ENCODE measurements around the gene SMYD3.

Gene SMYD3

DNA sequence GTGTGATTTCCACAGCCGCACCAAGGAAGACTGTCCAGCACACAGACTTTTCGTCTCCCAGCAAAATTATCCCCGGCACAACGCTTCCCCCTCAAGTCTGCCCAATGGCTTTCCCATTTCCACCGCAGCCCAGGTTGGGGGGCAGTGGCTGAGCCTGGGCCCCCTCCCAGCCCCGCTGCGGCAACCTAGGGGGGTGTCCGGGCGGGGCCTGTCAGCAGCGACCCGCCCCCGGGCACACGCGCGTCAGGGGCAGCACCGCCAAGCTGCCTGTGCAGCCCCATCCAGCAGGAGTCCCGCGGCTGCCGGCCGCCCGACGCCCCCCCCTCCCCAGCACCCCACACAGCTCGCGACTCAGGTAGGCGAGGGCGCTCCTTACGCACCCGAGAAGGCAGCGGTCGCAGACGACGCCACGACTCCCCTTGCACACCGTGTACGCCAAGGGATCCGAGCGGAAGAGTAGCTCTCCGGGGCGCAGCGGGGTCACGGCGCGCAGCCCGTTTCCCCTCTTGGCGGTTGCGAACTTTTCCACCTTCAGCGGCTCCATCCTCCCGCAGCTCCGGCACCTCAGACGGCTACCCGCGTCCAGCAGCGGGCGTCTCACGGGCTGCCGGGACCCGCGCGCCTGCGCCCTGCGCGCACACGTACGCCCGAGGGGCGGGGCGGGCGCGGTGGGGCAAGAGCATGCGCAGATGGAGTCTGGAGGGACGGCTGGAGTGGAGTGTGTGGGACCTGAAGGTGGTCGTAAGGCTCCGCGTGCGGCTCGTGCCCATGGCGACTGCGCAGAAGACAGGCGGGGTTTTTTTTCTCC, at the start of gene SMYD3:
Gene SMYD3 (minus strand): TSS at position 606 of the 808 bp plus-strand sequence.
- peak; percentile 66 to 71 for DNase-seq

DNA sequence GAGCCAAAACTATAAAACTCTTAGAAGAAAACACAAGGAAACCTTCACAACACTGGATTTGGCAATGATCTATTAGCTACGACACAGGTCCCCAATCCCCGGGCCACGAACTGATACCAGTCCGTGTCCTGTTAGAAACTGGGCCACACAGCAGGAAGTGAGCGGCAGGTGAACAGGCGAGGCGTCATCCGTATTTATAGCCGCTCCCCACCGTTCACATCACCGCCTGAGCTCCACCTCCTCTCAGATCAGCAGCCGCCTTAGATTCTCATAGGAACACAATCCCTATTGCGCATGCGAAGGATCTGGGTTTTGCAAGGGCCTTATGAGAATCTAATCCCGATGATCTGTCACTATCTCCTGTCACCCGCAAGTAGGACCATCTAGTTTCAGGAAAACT, 47.1 kb upstream of the SMYD3 start:
- DNase-seq = no peak

DNA sequence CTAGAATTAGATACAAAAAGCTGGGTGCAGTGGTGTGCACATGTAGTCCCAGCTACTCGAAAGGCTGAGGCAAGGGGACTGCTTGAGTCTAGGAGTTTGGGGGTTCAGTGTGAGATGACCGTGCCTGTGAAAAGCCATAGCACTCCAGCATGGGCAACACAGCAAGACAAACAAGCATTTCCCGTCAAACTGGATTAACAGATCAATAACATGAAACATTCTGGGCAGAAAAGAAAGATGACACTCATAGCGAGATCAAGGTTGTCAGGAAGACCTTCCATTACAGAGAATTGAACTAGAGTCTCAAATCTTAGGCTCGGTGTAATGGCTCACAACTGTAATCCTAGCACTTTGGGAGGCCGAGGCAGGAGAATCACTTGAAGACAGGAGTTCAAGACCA, 45.0 kb upstream of the SMYD3 start:
- no peak for DNase-seq

DNA sequence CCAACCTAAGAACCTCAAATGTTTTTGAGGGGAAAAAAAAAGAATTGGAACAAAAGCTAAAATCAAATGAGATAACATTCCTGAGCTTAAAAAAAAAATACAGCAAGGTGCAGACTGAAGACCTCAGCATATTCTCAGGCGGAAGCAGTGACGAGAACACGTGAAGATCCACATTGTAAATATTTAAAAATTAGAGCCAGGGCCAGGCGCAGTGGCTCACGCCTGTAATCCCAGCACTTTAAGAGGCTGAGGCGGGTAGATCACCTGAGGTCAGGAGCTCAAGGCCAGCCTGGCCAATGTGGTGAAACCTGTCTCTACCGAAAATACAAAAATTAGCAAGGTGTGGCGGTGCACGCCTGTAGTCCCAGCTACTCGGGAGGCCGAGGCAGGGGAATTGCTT, 43.3 kb upstream of the SMYD3 start:
- DNase-seq = no peak

DNA sequence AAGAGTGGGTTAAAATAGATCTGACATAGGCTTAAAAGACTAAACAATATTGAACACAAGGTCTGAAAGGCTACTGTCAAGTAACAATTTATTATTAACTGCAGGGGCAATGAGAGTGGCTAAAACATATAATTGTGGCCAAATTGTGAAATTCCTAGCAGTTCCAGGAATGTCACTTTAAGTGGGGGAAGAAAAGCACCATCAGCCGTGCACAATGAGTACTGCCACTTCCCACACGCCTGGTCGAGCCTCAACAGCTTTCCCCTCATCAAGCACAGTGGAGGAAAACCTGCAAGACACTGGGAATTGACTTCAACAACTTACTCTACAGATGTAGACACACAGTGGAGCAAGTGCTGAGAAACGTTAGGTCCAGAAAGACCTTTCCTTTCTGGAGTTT, 42.6 kb upstream of the SMYD3 start:
- DNase-seq = no peak

DNA sequence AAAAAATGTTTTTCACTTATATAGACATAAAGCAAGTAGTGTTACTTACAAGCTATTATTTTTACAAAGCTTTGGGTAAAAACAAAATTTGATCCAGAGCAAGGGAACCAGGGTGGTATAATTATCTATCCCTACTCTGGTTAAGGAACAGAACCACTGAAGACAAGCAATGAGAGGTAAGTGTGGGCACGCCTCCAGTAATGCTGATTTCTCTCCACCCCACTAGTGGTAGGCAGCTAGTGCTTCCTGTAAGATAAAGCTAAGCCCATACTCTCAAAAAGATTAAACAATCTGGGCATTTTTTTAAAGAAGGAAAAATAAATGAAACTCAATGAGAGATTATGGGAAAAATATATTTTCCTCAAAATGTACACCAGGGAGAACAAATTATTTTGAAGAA, 36.9 kb upstream of the SMYD3 start:
- no peak for DNase-seq

DNA sequence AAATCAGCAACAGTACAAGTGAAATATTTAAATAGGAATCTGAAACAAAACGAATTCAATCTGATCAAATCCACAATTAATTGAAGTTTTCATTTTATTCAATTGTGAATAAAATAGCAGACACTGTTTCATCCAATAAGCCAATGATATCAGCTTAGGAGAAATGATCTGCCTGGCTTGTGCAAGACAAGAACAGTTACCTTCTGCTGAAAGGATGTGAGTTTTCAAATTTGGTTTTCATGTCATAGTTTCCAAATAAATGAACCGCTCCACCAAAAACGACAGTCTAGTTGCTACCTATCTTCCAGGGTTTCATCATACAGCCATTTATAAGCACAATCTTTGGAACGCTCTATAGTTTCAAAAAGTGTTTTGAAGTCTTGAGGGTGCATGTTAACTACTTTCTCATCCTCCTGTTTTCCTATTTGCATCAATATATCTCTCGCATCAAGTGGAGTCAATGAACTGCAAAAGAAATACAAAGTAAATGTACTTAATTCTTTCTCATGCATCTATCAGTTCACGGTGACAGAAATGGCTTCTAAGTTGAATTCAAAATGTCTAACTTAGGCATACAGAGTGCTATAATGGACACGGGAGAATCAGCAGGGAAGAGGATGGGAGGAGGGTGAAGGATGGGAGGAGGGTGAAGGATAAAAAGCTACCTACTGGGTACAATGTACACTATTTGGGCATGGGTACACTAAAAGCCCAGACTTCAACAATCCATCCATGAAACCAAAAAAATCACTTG, 33.8 kb upstream of the SMYD3 start:
- DNase-seq = no peak

DNA sequence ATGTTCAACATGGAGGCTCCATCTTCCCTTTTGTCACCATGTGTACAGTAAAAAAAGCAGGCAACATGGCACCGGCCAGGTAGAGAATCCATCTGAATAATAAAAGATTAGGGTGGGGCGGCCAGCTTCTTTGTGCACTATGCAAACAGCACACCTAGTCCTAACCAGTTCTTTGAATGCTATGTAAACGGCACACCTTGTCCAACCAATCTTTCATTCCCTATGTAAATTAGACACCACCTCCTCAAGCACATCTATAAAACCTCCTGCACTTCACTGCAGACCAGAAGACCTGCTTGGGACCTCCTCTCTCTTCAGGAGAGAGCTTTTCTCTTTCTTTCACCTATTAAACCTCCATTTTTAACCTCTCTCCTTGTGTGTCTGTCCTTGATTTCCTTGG, 30.8 kb upstream of the SMYD3 start:
- DNase-seq = no peak

DNA sequence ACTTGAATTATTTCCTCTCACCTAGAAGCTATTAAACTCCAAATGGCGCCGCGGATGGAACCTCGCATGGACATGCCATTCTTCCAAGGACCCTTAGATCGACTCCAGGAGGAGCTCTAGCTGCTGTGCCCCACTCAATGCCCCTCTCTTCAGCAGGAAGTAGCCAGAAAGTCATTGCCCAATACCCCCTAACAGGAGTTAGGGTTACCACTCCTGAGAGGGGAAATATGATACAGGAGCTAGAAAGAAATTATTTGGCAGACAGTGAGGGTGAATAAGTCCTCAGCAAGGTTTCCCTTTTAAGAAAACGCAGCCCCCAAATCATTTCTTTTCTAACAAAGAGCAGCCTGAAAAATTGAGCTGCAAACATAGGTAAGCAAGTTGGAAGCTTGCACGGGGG, 30.4 kb upstream of the SMYD3 start:
- DNase-seq = no peak

DNA sequence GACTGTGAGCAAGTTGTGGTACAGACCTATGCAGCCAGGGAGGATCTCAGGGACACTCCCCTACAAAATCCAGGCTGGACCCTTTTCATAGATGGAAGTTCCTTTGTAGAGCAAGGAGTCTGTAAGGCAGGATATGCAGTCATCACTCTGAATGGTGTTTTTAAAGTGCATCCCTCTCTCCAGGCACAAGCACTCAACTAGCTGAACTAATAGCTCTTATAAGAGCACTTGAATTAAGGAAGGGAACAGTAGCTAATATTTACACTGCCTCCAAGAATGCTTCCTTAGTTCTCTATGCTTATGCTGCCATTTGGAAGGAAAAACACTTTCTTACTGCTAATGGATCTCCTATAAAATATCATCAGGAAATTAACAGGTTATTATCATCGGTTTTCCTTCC, 27.0 kb upstream of the SMYD3 start:
- no peak for DNase-seq

DNA sequence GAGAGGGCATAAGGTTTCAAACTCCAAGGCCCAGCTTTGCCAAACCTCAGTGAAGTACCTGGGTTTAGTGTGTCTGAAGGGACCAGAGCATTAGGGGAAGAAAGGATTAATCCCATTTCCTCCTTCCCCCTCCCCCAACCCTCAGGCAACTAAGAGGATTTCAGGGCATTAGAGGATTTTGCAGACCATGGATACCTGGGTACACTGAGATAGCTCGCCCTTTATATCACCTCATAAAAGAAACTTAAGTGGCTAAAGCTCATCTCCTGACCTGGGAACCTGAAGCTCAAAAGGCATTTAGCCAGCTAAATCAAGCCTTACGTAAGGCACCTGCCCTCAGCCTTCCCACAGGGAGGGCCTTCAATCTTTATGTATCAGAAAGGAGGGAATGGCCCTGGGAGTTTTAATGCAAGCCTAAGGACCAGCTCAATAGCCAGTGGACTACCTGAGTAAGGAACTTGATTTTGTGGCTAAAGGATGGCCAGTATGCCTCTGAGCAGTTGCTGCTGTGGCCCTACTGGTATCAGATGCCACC, 26.4 kb upstream of the SMYD3 start:
- no peak for DNase-seq

DNA sequence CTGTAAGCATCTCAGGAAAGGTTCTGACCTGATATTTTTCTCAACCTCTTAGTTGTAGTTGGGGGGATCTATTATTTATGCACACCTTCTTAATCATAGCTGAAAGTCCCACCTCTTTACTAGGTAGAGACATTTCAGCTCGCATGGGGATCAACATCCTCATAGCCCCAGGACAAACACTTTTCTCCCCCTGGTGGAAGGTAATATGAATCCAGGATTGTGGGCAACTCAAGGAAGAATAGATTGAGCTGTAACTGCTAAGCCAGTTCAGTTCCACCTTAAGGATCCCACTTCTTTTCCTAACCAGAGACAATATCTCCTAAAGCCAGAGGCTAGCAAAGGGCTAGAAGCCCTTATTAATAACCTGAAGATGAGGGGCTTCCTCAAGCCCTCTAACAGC, 25.4 kb upstream of the SMYD3 start:
- no peak for DNase-seq

DNA sequence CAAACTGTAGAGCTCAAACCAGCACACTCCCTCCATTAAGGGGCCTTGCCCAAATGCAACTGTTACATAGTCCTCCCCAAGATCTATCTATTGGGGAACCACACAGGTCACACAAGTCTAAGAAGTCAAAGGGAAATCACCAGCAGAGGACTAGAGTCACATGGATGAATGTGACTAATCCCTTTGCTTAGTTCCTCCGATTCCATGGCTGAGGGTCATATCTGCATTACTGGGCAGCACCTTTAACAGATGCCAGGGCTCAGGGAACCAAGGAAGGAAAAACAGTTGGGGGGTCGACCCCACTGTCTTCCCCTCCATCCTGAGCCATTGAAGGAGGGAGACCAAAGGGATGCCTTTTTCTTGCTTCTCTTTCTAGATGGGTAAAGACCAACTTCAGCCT, 23.4 kb upstream of the SMYD3 start:
- no peak for DNase-seq

DNA sequence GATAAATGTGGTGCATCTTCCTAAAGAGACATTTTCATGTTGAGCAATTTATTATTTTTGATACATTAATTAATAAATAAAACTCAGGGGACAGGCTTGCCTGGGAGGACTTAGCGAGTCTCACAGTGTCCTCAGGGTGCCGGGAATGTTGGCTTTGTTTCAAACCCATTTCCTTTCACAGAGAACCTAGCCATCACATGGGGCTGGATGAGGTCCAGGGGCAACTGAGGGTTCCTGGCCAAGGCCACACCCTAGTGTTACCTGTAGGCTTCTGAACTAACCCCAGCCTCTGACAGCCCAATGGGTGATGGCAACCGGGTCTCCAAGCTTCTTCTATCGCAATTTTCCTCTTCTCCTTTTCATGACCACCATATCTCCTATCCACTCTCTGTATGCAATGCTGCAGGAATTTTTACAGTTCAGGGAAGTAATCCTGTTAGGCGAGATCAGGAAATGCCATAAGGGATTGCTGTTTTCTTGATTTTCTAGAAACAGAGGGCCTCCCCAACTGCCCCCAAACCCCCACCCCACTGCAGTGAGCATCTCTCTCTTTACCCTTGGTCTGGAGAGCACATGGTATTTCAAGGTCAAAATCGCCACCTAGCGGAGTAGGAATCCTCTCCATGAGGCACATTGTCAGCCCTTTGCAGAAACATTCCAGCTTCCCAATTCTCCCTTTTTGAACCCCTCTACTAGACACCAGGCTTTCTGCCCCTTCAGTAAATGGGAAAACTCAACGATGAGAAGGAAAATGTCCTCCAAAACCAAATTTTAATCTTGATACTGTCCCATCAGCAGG, 22.1 kb upstream of the SMYD3 start:
- DNase-seq = no peak

DNA sequence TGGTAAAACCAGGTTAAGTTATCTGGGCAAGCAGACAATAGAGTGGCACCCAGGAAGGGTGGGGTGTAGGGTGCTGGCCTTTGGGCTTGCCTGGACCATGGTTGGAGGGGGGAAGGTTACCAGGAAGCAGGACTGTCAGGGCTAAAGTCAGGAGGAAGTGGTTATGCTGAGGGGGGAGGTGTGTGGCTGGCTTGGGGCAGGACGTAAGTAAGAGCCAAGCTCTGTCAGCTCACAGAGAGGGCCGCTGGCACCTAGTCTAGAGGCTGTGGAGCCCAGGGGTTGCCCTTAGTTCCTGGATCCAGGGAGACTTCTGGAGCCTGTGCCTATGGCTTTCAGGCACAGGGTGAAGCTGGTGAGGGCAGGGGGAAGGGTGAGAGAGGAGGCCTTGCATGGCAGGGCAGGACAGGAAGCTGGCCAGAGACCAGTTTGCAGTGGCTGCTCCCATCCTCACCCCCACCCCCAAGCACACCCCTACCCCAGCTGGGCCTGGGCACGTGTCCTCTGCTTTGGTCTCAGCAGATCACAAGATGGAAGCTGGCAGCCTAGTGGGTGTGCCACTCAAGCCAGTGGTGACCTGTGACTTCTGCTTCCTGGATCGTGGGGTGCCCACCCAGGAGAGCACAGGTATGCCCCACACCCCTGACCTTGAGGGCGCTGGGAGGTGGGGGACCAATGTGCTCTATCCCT, 20.5 kb upstream of the SMYD3 start:
- no peak for DNase-seq

DNA sequence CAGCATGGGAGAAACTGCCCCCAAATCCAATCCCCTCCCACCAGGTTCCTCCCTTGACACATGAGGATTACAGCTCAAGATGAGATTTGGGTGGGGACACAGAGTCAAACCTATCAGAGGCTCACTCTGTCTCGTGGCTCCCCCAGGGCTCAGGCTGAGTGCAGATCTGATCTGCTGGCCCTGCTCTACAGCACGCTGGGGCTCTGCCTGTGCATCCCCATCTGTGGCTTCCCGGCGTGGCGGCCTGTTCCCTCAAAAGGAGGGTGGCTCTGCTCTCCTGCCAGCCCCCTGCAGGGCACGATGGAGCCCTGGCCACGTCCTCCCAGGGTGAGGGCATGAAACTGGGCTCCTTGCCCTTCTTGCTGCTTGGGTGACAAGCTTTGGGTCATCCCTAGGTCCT, 19.8 kb upstream of the SMYD3 start:
- DNase-seq = no peak

DNA sequence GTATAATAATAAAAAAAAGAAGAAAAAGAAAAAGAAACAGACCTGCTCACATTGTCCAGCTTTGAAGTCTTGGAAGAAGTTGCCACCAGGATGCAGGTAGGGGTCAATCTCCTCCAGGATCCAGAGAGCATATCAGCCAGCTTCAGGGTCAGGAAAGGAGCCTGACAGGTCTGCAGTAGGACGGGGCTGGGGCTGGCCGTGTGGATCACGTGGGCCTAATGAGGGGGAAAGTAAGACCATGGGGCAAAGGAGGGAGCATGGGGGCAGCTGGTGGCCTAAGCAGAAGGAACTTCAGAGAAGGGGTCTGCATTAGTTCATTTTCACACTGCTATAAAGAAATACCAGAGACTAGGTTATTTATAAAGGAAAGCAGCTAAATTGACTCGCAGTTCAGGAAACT, 19.3 kb upstream of the SMYD3 start:
- DNase-seq = no peak

DNA sequence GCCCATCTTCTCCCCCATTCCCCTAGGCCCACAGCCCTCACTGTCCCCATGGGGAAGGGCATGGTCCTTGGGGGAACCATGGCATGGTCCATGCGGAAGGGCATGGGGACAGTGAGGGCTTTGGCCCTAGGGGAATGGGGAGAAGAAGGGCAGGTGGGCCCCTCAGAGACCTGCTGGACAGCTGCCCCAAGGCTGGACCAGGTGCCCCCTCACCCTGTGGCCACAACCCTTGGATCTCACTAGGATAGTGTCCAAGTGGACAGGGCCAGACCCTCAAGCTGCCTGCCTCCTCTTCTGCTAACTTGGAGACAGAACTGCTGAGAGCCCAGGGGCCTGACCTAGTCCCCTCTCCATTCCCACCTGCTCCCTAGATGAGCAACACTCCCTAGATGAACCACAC, 12.4 kb upstream of the SMYD3 start:
- DNase-seq = no peak

DNA sequence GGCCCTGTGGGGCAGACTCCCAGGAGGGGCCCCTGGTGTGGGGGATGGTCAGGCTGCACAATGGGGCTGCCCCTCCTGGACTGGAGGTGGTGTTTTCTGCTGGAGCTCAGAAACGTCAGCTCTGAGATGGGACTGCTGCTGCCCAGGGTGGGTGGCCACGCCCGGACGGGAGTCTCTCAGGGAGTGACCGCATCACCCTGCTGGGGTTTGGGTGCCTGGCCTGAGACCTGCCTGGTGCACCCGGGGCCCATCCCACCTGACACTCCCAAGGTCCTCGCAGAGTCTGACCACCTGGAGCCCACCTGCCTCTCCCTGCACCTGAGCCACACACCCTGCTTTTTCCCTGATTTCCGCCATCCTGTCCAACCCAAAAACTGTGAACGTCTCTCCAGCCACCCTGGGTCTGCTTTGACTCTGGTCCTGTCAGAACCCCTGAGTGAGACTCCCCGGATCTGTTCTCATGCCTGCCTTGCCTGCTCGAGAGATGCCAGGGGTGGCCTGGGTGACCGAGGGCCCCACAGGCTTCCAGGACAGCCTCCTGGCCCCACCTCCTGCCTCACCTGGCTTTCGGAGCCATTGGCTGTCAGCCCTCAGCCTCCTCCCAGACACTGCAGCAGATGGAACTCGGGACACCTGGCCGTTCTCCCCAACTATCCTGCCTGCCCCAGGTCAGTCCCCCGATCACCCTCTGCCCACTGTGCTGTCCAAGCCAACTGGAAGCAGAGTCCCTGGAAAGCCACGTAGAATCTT, 11.6 kb upstream of the SMYD3 start:
- no peak for DNase-seq

DNA sequence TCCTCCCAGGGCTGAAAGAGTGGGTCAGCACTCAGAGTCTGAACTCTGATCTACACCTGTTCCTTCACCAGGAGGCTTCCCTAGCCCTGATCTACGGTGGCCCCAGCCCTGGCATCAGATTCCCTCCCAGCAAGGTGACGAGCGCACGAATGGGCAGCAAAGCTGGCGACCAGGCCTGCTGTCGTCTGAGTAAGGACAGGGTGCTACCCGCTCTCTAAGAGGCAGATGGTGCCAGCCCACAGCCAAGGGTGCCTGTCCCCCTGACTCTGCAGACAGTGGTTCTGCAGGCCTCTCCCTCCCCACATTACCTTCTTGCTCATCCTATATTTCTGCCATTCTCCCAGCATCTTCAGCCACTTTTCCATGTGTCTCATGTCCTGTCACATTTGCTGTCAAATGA, 10.3 kb upstream of the SMYD3 start:
- no peak for DNase-seq

DNA sequence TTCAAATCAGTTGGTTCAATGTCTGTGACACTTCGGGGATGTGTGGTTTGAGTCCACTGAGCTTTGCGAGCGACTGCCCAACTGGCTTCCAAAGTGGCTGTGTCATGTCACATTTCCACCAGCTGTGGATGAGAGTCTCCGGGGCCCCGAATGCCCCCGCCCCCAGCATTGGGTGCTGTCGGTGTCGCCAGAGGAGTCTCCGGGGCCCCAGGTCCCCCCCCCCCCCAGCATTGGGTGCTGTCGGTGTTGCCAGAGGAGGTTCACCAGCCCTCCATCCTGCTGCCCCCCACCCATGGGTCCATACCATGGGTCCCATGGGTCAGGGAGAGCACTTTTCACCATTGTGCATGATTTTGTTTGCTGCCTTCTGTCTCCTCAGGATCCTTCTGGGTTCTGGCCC, 9.0 kb upstream of the SMYD3 start:
- DNase-seq = no peak

DNA sequence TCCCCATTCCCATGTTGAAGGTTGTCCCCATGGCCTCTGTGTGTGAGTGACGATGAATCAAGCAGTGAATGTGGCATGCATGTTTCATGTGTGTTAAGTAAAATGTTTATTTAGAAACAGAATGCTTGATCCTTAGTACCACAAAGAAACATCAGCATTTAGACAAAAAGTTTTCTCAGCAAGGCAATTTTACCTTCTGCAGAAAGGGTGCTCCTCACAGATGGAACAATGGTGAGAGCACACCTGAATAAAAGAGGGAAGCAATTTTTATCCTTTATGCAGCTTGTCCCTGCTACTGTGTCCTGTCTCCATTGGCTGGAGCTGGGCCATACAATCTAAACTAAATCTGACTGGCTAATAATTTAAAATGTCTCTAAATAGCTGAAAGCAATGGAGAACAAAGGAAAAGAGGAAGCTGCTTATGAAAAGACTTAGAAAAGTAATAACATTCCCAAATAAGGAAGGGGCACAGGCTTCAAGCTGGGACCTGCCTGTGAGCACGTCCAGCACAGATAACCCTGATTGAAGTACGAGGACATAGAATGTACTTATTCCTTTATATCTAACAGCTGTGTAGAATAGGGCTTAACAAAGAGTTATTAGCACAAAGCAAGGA, 8.4 kb upstream of the SMYD3 start:
- DNase-seq = no peak

Data from stimulated activated CD4-positive, alpha-beta T cell treated with anti-CD3 and anti-CD28 coated beads, Interleukin-4, amount 100 ng/mL, for 4 hours (primary cell).